ENCODE measurements around the gene ZBTB7A.

Gene ZBTB7A

GRCh38 chr19:4059453-4059871 lies 7.2 kb downstream of the ZBTB7A start:
- Histone ChIP-seq H3K27me3 (ENCODE audit: control insufficient read depth, insufficient read depth, low read length) (no peaks in the 10 kb centered on the region), H3K36me3 (ENCODE audit: control insufficient read depth, insufficient read depth, low read length) (peaks cover 25% of the 10 kb centered on the region), H3K9me3 (ENCODE audit: control insufficient read depth, insufficient read depth, low read depth, low read length) (no peaks in the 10 kb centered on the region), H3K4me3 (ENCODE audit: low read depth, low read length) (no peak overlapping the region), H3K9ac (ENCODE audit: low read length) (peak overlapping the region; percentile 29), H3K27ac (ENCODE audit: low read depth, low read length) (peak overlapping the region; percentile 86), H3K4me1 (ENCODE audit: control insufficient read depth, insufficient read depth, low read length) (peaks cover 49% of the 10 kb centered on the region)

- peak overlapping the region; percentile 86 for H3K27ac ChIP-seq (ENCODE audit: low read depth, low read length)
Observed at GRCh38 chr19:4058693-4059452, 7.8 kb downstream of the ZBTB7A start.

DNA sequence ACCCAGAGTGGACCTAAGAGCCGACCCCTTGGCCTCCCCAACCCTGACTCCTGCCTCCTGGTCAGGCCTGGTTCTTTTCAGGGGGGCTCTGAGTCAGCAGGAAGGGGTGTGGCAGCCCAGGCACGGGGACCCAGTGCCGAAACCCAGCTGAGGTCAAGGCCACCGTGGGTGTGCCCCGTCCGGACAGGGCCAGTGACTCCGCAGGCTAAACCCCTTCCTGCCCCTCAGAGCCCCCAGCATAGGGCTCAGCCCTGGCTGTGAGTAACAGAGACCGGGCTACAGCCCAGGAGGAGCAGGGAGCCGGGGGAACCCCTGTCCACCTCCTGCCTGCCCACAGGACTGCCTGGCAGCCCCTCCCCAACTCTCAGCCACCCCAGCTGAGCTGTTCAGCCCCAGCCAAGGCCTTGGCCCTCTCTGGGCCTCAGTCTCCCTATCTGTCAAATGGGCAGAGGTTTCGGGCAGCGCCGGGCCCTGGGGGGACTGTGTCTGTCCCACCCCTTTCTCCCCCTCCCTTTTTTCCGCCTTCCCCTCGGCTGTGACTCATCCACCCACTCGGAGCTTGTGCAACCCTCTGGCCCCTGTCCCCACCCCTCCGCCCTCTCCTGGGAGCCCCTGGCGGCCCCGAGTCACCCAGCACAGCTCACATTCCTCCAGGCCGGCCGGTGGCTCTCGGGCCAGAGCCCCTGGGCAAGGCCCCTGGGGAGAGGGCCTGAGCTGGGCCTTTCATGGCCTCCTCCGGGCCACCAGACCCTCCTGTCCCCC lies 8.6 kb downstream of the ZBTB7A start:
- Histone ChIP-seq H3K36me3 (ENCODE audit: control insufficient read depth, insufficient read depth, low read length) (peaks cover 31% of the 10 kb centered on the region), H3K9ac (ENCODE audit: low read length) (peak overlapping the region; percentile 29), H3K4me1 (ENCODE audit: control insufficient read depth, insufficient read depth, low read length) (peaks cover 43% of the 10 kb centered on the region), H3K27me3 (ENCODE audit: control insufficient read depth, insufficient read depth, low read length) (no peaks in the 10 kb centered on the region), H3K27ac (ENCODE audit: low read depth, low read length) (peak overlapping the region; percentile 86), H3K9me3 (ENCODE audit: control insufficient read depth, insufficient read depth, low read depth, low read length) (no peaks in the 10 kb centered on the region), H3K4me3 (ENCODE audit: low read depth, low read length) (no peak overlapping the region)

More at GRCh38 chr19:4058693-4059452, 7.8 kb downstream of the ZBTB7A start:
- peaks cover 28% of the 10 kb centered on the region for H3K36me3 ChIP-seq (ENCODE audit: control insufficient read depth, insufficient read depth, low read length)
- peaks cover 49% of the 10 kb centered on the region for H3K4me1 ChIP-seq (ENCODE audit: control insufficient read depth, insufficient read depth, low read length)
- peak overlapping the region; percentile 29 for H3K9ac ChIP-seq (ENCODE audit: low read length)
- no peaks in the 10 kb centered on the region for H3K9me3 ChIP-seq (ENCODE audit: control insufficient read depth, insufficient read depth, low read depth, low read length)
- H3K4me3 ChIP-seq (ENCODE audit: low read depth, low read length), result no peak overlapping the region
- no peaks in the 10 kb centered on the region for H3K27me3 ChIP-seq (ENCODE audit: control insufficient read depth, insufficient read depth, low read length)

- Histone ChIP-seq H3K27ac (ENCODE audit: low read depth, low read length) (no peak overlapping the region), H3K4me1 (ENCODE audit: control insufficient read depth, insufficient read depth, low read length) (peaks cover 15% of the 10 kb centered on the region), H3K4me3 (ENCODE audit: low read depth, low read length) (no peak overlapping the region), H3K9me3 (ENCODE audit: control insufficient read depth, insufficient read depth, low read depth, low read length) (no peaks in the 10 kb centered on the region), H3K9ac (ENCODE audit: low read length) (no peak overlapping the region), H3K27me3 (ENCODE audit: control insufficient read depth, insufficient read depth, low read length) (no peaks in the 10 kb centered on the region), H3K36me3 (ENCODE audit: control insufficient read depth, insufficient read depth, low read length) (peaks cover 42% of the 10 kb centered on the region)
Observed at GRCh38 chr19:4055209-4055552, 11.5 kb downstream of the ZBTB7A start.

- H3K9me3 ChIP-seq (ENCODE audit: control insufficient read depth, insufficient read depth, low read depth, low read length), result no peaks in the 10 kb centered on the region
- H3K4me1 ChIP-seq (ENCODE audit: control insufficient read depth, insufficient read depth, low read length), result peaks cover 12% of the 10 kb centered on the region
- no peak overlapping the region for H3K4me3 ChIP-seq (ENCODE audit: low read depth, low read length)
- no peaks in the 10 kb centered on the region for H3K27me3 ChIP-seq (ENCODE audit: control insufficient read depth, insufficient read depth, low read length)
- peaks cover 44% of the 10 kb centered on the region for H3K36me3 ChIP-seq (ENCODE audit: control insufficient read depth, insufficient read depth, low read length)
- no peak overlapping the region for H3K27ac ChIP-seq (ENCODE audit: low read depth, low read length)
- H3K9ac ChIP-seq (ENCODE audit: low read length), result no peak overlapping the region
Observed at GRCh38 chr19:4054441-4055208, 12.1 kb downstream of the ZBTB7A start.

DNA sequence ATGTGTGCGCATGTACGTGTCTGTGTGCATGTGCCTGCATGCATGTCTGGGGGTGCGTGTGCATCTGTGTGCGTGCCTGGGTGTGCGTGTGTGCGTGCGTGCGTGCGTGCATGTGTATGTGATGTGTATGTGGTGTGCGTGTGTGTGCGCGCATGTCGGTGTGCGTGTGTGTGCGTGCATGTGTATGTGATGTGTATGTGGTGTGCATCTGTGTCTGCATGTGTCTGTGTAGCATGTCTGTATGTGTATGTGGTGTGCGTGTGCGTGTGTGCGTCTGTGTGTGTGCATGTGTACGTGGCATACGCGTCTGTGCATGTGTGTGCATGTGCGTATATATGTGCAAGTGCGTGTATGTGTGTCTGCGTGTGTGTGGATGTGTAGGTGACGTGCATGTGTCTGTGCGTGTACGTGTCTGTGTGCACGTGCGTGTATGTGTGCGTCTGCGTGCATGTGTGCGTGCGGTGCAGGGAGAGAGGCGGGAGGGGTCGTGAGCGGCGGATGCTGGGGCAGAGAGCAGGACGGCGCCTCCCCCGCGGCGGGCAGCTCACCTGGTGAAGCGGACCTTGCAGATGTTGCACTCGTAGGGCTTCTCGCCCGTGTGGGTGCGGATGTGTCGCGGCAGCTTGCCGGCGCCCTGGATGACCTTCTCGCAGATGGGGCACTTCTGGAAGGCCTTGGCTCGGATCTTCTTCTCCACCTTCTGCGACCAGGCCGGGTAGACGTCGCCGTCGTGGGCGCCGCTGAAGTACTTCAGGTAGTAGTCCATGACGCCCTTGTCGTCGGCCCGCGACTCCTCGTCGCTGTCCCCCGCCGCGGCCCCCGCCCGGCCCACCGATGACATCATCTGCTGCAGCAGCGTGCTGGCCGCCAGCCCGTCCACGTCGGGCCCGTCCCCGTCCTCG lies 13.0 kb downstream of the ZBTB7A start:
- H3K9ac ChIP-seq (ENCODE audit: low read length), result no peak overlapping the region
- no peak overlapping the region for H3K4me3 ChIP-seq (ENCODE audit: low read depth, low read length)
- no peak overlapping the region for H3K27ac ChIP-seq (ENCODE audit: low read depth, low read length)
- peaks cover 3% of the 10 kb centered on the region; the same call in 1 of the 2 replicates for H3K4me1 ChIP-seq (ENCODE audit: control insufficient read depth, insufficient read depth, low read length)
- H3K36me3 ChIP-seq (ENCODE audit: control insufficient read depth, insufficient read depth, low read length), result peaks cover 50% of the 10 kb centered on the region
- H3K9me3 ChIP-seq (ENCODE audit: control insufficient read depth, insufficient read depth, low read depth, low read length), result no peaks in the 10 kb centered on the region
- no peaks in the 10 kb centered on the region for H3K27me3 ChIP-seq (ENCODE audit: control insufficient read depth, insufficient read depth, low read length)

DNA sequence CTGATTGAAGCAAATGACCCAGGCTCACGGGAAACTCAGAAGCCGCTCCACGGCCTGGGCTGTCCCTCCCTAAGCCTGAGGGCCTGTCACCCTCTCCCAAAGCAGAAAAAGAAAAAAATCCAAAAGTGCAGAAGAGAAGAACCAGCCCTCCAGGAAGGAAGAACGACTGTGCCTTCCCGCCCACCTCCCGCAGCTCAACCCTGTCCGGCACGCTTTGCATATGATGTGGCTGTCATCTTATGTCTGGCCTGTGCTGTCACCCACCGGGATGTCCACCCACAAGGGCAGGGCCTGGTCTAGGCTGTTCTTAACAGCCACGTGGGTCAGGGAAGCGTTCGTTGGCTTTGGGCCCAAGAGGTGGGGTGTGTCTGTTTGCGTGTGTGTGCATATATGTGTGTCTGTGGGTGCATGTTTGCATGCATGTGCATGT lies 13.7 kb downstream of the ZBTB7A start:
- no peaks in the 10 kb centered on the region for H3K27me3 ChIP-seq (ENCODE audit: control insufficient read depth, insufficient read depth, low read length)
- no peaks in the 10 kb centered on the region for H3K9me3 ChIP-seq (ENCODE audit: control insufficient read depth, insufficient read depth, low read depth, low read length)
- no peaks in the 10 kb centered on the region for H3K4me1 ChIP-seq (ENCODE audit: control insufficient read depth, insufficient read depth, low read length)
- H3K36me3 ChIP-seq (ENCODE audit: control insufficient read depth, insufficient read depth, low read length), result peaks cover 53% of the 10 kb centered on the region
- no peak overlapping the region for H3K4me3 ChIP-seq (ENCODE audit: low read depth, low read length)
- no peak overlapping the region for H3K9ac ChIP-seq (ENCODE audit: low read length)
- no peak overlapping the region for H3K27ac ChIP-seq (ENCODE audit: low read depth, low read length)

DNA sequence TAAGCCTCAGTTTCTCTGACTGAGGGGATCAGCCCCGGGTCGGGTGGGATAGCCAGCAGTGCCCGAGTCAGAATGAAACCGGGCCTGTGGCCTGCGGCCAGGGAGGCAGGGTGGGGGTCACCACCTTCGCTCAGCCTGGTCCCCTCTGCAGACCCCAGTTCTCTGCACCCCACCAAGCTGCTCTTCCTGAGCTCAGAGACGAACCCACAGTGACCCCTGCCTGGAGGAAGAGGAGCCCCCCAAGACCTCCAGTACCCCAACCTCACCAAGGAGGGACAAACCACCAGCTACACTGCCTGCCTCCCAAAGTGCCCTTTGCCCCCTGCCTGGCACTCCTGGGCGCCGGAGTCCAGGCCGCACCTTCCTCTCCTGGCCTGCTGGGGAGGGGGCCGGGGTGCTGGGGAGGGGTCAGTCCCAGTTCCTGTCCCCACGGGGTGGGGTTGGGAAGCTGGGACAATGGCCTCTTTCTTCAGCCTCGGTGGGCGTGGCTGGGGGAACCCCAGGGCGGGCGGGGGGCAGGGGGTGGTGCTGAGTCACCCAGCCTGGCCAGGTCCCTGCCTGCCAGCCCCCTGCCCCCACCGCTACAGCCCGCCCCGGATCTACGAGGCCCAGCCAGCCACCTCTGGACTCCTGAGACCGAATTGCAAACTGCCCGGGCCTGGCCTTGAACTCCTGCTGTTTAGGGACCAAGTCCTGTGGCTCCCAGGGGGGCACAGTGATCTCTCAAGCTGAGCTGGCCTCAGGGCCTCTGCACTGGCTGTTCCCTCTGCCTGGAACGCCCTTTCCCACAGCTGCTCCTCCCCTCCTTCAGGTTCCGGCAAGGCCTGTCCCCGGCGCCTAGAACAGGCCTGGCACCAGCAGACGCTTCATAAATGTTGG lies 14.3 kb downstream of the ZBTB7A start:
- H3K36me3 ChIP-seq (ENCODE audit: control insufficient read depth, insufficient read depth, low read length), result peaks cover 55% of the 10 kb centered on the region
- H3K4me3 ChIP-seq (ENCODE audit: low read depth, low read length), result no peak overlapping the region
- H3K9me3 ChIP-seq (ENCODE audit: control insufficient read depth, insufficient read depth, low read depth, low read length), result no peaks in the 10 kb centered on the region
- H3K27me3 ChIP-seq (ENCODE audit: control insufficient read depth, insufficient read depth, low read length), result no peaks in the 10 kb centered on the region
- H3K27ac ChIP-seq (ENCODE audit: low read depth, low read length), result 0 out of 2 replicates have a peak overlapping the region, but pooled peaks have one; percentile 14
- H3K9ac ChIP-seq (ENCODE audit: low read length), result no peak overlapping the region
- H3K4me1 ChIP-seq (ENCODE audit: control insufficient read depth, insufficient read depth, low read length), result no peaks in the 10 kb centered on the region

- Histone ChIP-seq H3K4me1 (ENCODE audit: control insufficient read depth, insufficient read depth, low read length) (no peaks in the 10 kb centered on the region), H3K36me3 (ENCODE audit: control insufficient read depth, insufficient read depth, low read length) (peaks cover 55% of the 10 kb centered on the region), H3K9me3 (ENCODE audit: control insufficient read depth, insufficient read depth, low read depth, low read length) (no peaks in the 10 kb centered on the region), H3K9ac (ENCODE audit: low read length) (no peak overlapping the region), H3K4me3 (ENCODE audit: low read depth, low read length) (no peak overlapping the region), H3K27me3 (ENCODE audit: control insufficient read depth, insufficient read depth, low read length) (no peaks in the 10 kb centered on the region), H3K27ac (ENCODE audit: low read depth, low read length) (0 out of 2 replicates have a peak overlapping the region, but pooled peaks have one; percentile 14)
Observed at GRCh38 chr19:4051175-4052101, 15.3 kb downstream of the ZBTB7A start.

All from HUES6 (cell line).